HG03280 (cell line): ENCODE data around the gene SNX3.

Experiments used
- ATAC-seq: cut with Tn5 transposase; IDR thresholded peaks from one replicate; pipeline ENCODE4 v1.9.1; 2021; ENCODE audit warnings: mild to moderate bottlenecking, moderate library complexity; ENCODE audit not compliant: unreplicated experiment

Gene SNX3

GRCh38 chr6:108171918-108172516 lies 88.8 kb downstream of the SNX3 start:
- ATAC-seq, result no peak

- ATAC-seq, result no peak
These were observed 89.4 kb downstream of the SNX3 start for GRCh38 chr6:108171291-108171917.

GRCh38 chr6:108170332-108171290 lies 90.2 kb downstream of the SNX3 start:
- ATAC-seq, result no peak

GRCh38 chr6:108169464-108170331 lies 91.1 kb downstream of the SNX3 start:
- ATAC-seq, result no peak

- no peak for ATAC-seq
These were observed 92.1 kb downstream of the SNX3 start for GRCh38 chr6:108168501-108169463.

- ATAC-seq, result no peak
These were observed 92.8 kb downstream of the SNX3 start for GRCh38 chr6:108168090-108168463.

GRCh38 chr6:108167449-108168089 lies 93.3 kb downstream of the SNX3 start:
- no peak for ATAC-seq

- ATAC-seq, result no peak
These were observed 94.0 kb downstream of the SNX3 start for GRCh38 chr6:108166664-108167448.

GRCh38 chr6:108165714-108166663 lies 94.9 kb downstream of the SNX3 start, which contains the start of gene NR2E1:
NR2E1 (plus strand) TSS chr6:108166022; CDS start chr6:108166766, 744 bp downstream.
- ATAC-seq, result no peak

- no peak for ATAC-seq
These were observed 95.8 kb downstream of the SNX3 start for GRCh38 chr6:108164815-108165706.

- no peak for ATAC-seq
These were observed 96.4 kb downstream of the SNX3 start for GRCh38 chr6:108164543-108164814.

GRCh38 chr6:108163644-108164542 lies 96.9 kb downstream of the SNX3 start:
- ATAC-seq, result no peak

GRCh38 chr6:108163267-108163643 lies 97.6 kb downstream of the SNX3 start:
- ATAC-seq, result no peak

GRCh38 chr6:108161724-108162282 lies 99.0 kb downstream of the SNX3 start:
- ATAC-seq, result no peak
